HepG2 (cell line): Measurements from ENCODE around the gene NFATC3. TPM values are rescaled to one million over a fixed set of nuclear protein-coding genes. Genes with fewer than 3 reads are reported as not detected.

Source experiments
- ATAC-seq: fragments of 200-7000 bp; cut with Tn5 transposase; 3 replicates; pipeline ENCODE4 v1.9.1; 2020; ENCODE audit warnings: mild to moderate bottlenecking, moderate library complexity
- BruUV-seq: library from RNA; stranded (reverse); fragments of 400-500 nt; replicated peaks from 2 replicates; lab custom pipeline; 2021; lab: Mats Ljungman, UMichigan
- CTCF ChIA-PET: fragments of 300-600 bp; formaldehyde crosslinking; extraction: SDS; loops from one replicate; lab custom pipeline; 2021; ENCODE audit warnings: low total read pairs, inconsistent platforms, low intra/inter-chr PET ratio; lab: Yijun Ruan, JAX
- POLR2A ChIA-PET: fragments of 350-600 bp; sonication (Branson Sonifier 250); formaldehyde crosslinking; loops from one replicate; lab custom pipeline; 2020; ENCODE audit warnings: antibody characterized with exemption, inconsistent platforms; lab: Yijun Ruan, JAX
- DNase-seq: peaks from one replicate; pipeline ENCODE4 v3.0.0-alpha.2; 2015; ENCODE audit warnings: low spot score
- FAIRE-seq: peaks from 3 replicates; lab custom pipeline; 2011; peaks lifted over from hg19 to GRCh38; lab: Jason Lieb, UNC
- H2AFZ ChIP-seq: one replicate; pipeline ENCODE4 v1.6.1; 2011; ENCODE audit warnings: low read length, inconsistent platforms
- H3K27ac ChIP-seq: fragments of 300-600 bp; 3 replicates; pipeline ENCODE4 v1.8.0; 2011; ENCODE audit warnings: mixed run types, mild to moderate bottlenecking, mixed read lengths, low read length, inconsistent platforms; ENCODE audit not compliant: insufficient read depth; ENCODE audit errors: extremely low read length
- H3K27me3 ChIP-seq, 2 experiments: fragments of 200-600 bp in 1 of 2; 2 replicates in 1 of 2; 3 replicates in 1 of 2; pipeline versions ENCODE4 v1.6.0 to v1.8.0; 2011; ENCODE audit warnings: low read length in 2 of 2, mild to moderate bottlenecking in 2 of 2, moderate library complexity in 2 of 2, inconsistent platforms in 1 of 2; ENCODE audit not compliant: insufficient read depth in 2 of 2, control insufficient read depth in 1 of 2
- H3K36me3 ChIP-seq, 2 experiments: fragments of 200-600 bp in 1 of 2; replicated peaks in 1 of 2; 2 replicates in 1 of 2; 3 replicates in 1 of 2; pipeline versions ENCODE4 v1.5.1 to v1.8.0; 2011; ENCODE audit warnings: low read length in 2 of 2, inconsistent platforms in 1 of 2; ENCODE audit not compliant: insufficient read depth in 2 of 2, control insufficient read depth in 1 of 2
- H3K4me1 ChIP-seq: 2 replicates; pipeline ENCODE4 v1.5.1; 2012; ENCODE audit warnings: low read length, inconsistent platforms; ENCODE audit not compliant: insufficient read depth
- H3K4me2 ChIP-seq: 2 replicates; pipeline ENCODE4 v1.6.0; 2011; ENCODE audit warnings: low read depth, low read length, inconsistent platforms
- H3K4me3 ChIP-seq, 3 experiments: fragments of 200-600 bp in 1 of 3; sonication (generic), shearing (Covaris generic) in 1 of 3; replicated peaks in 1 of 3; 2 replicates each; pipeline ENCODE4 v1.5.1; 2011 to 2016; ENCODE audit warnings: low read length in 3 of 3, inconsistent platforms in 2 of 3, low read depth in 2 of 3, mild to moderate bottlenecking in 2 of 3, control low read depth in 1 of 3, mixed read lengths in 1 of 3; ENCODE audit not compliant: insufficient read depth in 1 of 3
- H3K79me2 ChIP-seq: one replicate; pipeline ENCODE4 v1.6.1; 2011; ENCODE audit warnings: low read length, inconsistent platforms; ENCODE audit not compliant: insufficient read depth
- H3K9ac ChIP-seq: 2 replicates; pipeline ENCODE4 v1.6.0; 2011; ENCODE audit warnings: mild to moderate bottlenecking, low read depth, low read length, inconsistent platforms; ENCODE audit not compliant: insufficient read depth
- H3K9me3 ChIP-seq: 2 replicates; pipeline ENCODE4 v1.5.1; 2012; ENCODE audit warnings: mild to moderate bottlenecking, low read length
- H4K20me1 ChIP-seq: 2 replicates; pipeline ENCODE4 v1.6.0; 2011; ENCODE audit warnings: inconsistent platforms, mild to moderate bottlenecking, low read length, moderate library complexity; ENCODE audit not compliant: insufficient read depth
- AKAP8 ChIP-seq: sonication (generic); formaldehyde crosslinking; IDR thresholded peaks from 2 replicates; pipeline ENCODE4 v1.5.1; 2020; ENCODE audit warnings: mild to moderate bottlenecking, missing genetic modification reagents
- EP300 ChIP-seq, 3 experiments: sonication (generic) in 1 of 3; formaldehyde crosslinking in 1 of 3; IDR thresholded peaks; 2 replicates each; pipeline versions ENCODE4 v1.5.1 to v1.6.1; 2011 to 2020; ENCODE audit warnings: low read depth in 2 of 3, low read length in 2 of 3, borderline replicate concordance in 1 of 3, improper control_type of control experiment in 1 of 3, mild to moderate bottlenecking in 1 of 3, missing genetic modification reagents in 1 of 3, moderate library complexity in 1 of 3
- GZF1 ChIP-seq: sonication (generic); formaldehyde crosslinking; IDR thresholded peaks from 2 replicates; pipeline ENCODE4 v1.5.1; 2020; ENCODE audit warnings: mild to moderate bottlenecking, missing genetic modification reagents
- RAD51 ChIP-seq: fragments of 450-650 bp; IDR thresholded peaks from 2 replicates; pipeline ENCODE4 v1.6.1; 2016; ENCODE audit warnings: borderline replicate concordance
- RBAK ChIP-seq: sonication (generic); formaldehyde crosslinking; IDR thresholded peaks from 2 replicates; pipeline ENCODE4 v1.5.1; 2020; ENCODE audit warnings: mild to moderate bottlenecking, missing genetic modification reagents
- RCOR2 ChIP-seq: IDR thresholded peaks from 2 replicates; pipeline ENCODE4 v1.6.1; 2016; ENCODE audit warnings: missing biosample characterization, missing genetic modification reagents
- SETDB1 ChIP-seq: sonication (generic); formaldehyde crosslinking; IDR thresholded peaks from 2 replicates; pipeline ENCODE4 v1.5.1; 2020; ENCODE audit warnings: missing genetic modification reagents, mild to moderate bottlenecking, borderline replicate concordance
- XBP1 ChIP-seq: sonication (generic); formaldehyde crosslinking; IDR thresholded peaks from 2 replicates; pipeline ENCODE4 v1.5.0; 2020; ENCODE audit warnings: missing genetic modification reagents
- ZFP62 ChIP-seq: sonication (generic); formaldehyde crosslinking; IDR thresholded peaks from 2 replicates; pipeline ENCODE4 v1.4.0; 2020; ENCODE audit warnings: missing genetic modification reagents
- ZFP82 ChIP-seq: sonication (generic); formaldehyde crosslinking; IDR thresholded peaks from 2 replicates; pipeline ENCODE4 v1.5.1; 2020; ENCODE audit warnings: mild to moderate bottlenecking, missing genetic modification reagents, borderline replicate concordance
- ZNF326 ChIP-seq: sonication (generic); formaldehyde crosslinking; IDR thresholded peaks from 2 replicates; pipeline ENCODE4 v1.4.0; 2020; ENCODE audit warnings: missing genetic modification reagents, borderline replicate concordance
- ZNF432 ChIP-seq: sonication (generic); formaldehyde crosslinking; IDR thresholded peaks from 2 replicates; pipeline ENCODE4 v1.5.0; 2020; ENCODE audit warnings: missing genetic modification reagents, mild to moderate bottlenecking, borderline replicate concordance
- WGBS: methylation state at CpG from one replicate; pipeline ENCODE4 v1.1.6; 2017; ENCODE audit warnings: low lambda C conversion rate; 5-methylcytosine and 5-hydroxymethylcytosine counted together
- in situ Hi-C: cut with HindIII; loops from 2 replicates; pipeline ENCODE4 v1.10.0; 2017; ENCODE audit warnings: low pct_unique_long_range_greater_than_20kb; ENCODE audit not compliant: extremely low pct_ligation_motif_present
- intact Hi-C: fragments of 100-400 bp; cut with micrococcal nuclease; formaldehyde crosslinking; loops from one replicate; pipeline ENCODE4 v1.10.0; 2022; ENCODE audit not compliant: unreplicated experiment
- polyA plus RNA-seq, 8 experiments: library from polyadenylated mRNA; depleted of rRNA in 3 of 8; stranded (reverse) in 7 of 8; unstranded in 1 of 8; fragments of >200 nt; fragmentation: Illumina TruSeq in 4 of 8; extraction: Trizol in 4 of 8; gene quantifications; 2 replicates each; pipeline versions ENCODE4 v1.2.1 to v1.2.3, GENCODE V29; 2011 to 2016; ENCODE audit warnings: low read depth in 4 of 8, missing spikeins in 1 of 8, mixed read lengths in 1 of 8; ENCODE audit not compliant: insufficient read depth in 1 of 8
- total RNA-seq, 5 experiments: library from RNA; depleted of rRNA; stranded (reverse); fragments of >200 nt; fragmentation: Illumina TruSeq; extraction: Trizol; gene quantifications; 2 replicates each; pipeline ENCODE4 v1.2.3, GENCODE V29; 2016; ENCODE audit warnings: low read depth in 1 of 5
- TF ChIP-seq, protein P1 (sequence below): sonication (generic); formaldehyde crosslinking; IDR thresholded peaks from 2 replicates; pipeline ENCODE4 v1.4.0; 2020; ENCODE audit warnings: low read depth, missing genetic modification reagents
- TF ChIP-seq, protein P2 (sequence below): sonication (generic); formaldehyde crosslinking; IDR thresholded peaks from 2 replicates; pipeline ENCODE4 v1.8.1; 2023; ENCODE audit warnings: mild to moderate bottlenecking, missing genetic modification reagents, borderline replicate concordance
- TF ChIP-seq, protein P3 (sequence below): fragments of 450-650 bp; IDR thresholded peaks from 2 replicates; pipeline ENCODE4 v1.6.1; 2017
- TF ChIP-seq, protein P4 (sequence below): IDR thresholded peaks from 2 replicates; pipeline ENCODE4 v1.6.1; 2016; ENCODE audit warnings: missing biosample characterization, missing genetic modification reagents, low read depth
- TF ChIP-seq, protein P5 (sequence below): IDR thresholded peaks from 2 replicates; pipeline ENCODE4 v1.6.1; 2016

The NFATC3 gene
- total and polyA plus RNA-seq, 2 of the 13 experiments (the other 11 are each of a cell fraction or from before 2014, with no cell fraction given): 52.6 to 62.7 TPM

DNA sequence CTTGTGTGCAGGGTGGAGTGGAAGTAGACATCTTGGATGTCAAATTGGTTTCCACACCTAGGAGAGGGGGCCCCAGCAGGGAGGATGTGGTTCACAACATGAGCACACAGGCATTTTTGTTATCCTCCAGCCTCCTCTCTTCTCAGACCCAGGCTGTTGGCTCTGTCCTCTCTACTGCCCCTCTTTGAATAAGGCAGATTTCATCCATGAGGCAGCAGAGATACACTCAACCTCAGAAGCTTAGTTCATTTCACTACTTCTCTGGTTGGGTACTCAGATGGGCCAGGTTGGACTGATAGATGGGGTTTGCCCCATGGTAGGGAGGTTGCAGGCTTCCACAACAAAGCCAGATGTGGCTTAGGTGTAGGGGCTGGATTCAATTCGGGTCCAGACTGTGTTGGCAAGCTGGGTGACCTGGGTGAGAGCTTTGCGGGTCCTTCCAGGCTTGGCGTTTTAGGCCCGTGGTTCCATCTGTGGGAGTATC, 22.2 kb upstream of the NFATC3 start:
- no peak overlapping the region for H3K4me3 ChIP-seq
- H3K9me3 ChIP-seq: no peaks in the 10 kb centered on the region
- ATAC-seq: no peak
- H4K20me1 ChIP-seq: no peaks in the 10 kb centered on the region
- H3K79me2 ChIP-seq: no peaks in the 10 kb centered on the region
- in situ Hi-C loops (no loop called here), intact Hi-C loops (loop anchor here (10.0 kb wide), 1 partner anchor 248 kb away; no protein-coding TSS in a partner anchor)
- WGBS: 100% methylated on average over 4 of the region's 4 CpGs
- H3K27ac ChIP-seq: no peak overlapping the region
- no peak overlapping the region for H2AFZ ChIP-seq
- H3K9ac ChIP-seq: no peak overlapping the region
- H3K4me2 ChIP-seq: no peak overlapping the region
- peaks cover 27 to 34% of the 10 kb centered on the region in 2 experiments for H3K36me3 ChIP-seq
- CTCF ChIA-PET: interaction anchor here (2.3 kb wide), 1 partner anchor 70 kb away, joined by 14 read pairs; no protein-coding TSS in a partner anchor
- no TSS peak for BruUV-seq
- no peaks in the 10 kb centered on the region for H3K27me3 ChIP-seq
- TF ChIP-seq, protein P1, sequence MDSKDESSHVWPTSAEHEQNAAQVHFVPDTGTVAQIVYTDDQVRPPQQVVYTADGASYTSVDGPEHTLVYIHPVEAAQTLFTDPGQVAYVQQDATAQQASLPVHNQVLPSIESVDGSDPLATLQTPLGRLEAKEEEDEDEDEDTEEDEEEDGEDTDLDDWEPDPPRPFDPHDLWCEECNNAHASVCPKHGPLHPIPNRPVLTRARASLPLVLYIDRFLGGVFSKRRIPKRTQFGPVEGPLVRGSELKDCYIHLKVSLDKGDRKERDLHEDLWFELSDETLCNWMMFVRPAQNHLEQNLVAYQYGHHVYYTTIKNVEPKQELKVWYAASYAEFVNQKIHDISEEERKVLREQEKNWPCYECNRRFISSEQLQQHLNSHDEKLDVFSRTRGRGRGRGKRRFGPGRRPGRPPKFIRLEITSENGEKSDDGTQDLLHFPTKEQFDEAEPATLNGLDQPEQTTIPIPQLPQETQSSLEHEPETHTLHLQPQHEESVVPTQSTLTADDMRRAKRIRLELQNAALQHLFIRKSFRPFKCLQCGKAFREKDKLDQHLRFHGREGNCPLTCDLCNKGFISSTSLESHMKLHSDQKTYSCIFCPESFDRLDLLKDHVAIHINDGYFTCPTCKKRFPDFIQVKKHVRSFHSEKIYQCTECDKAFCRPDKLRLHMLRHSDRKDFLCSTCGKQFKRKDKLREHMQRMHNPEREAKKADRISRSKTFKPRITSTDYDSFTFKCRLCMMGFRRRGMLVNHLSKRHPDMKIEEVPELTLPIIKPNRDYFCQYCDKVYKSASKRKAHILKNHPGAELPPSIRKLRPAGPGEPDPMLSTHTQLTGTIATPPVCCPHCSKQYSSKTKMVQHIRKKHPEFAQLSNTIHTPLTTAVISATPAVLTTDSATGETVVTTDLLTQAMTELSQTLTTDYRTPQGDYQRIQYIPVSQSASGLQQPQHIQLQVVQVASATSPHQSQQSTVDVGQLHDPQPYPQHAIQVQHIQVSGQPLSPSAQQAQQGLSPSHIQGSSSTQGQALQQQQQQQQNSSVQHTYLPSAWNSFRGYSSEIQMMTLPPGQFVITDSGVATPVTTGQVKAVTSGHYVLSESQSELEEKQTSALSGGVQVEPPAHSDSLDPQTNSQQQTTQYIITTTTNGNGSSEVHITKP: no peak
- TF ChIP-seq GZF1 (CRISPR knock-in tag): no peak
- TF ChIP-seq SETDB1: no peak
- no peak for TF ChIP-seq ZFP82
- TF ChIP-seq, protein P2, sequence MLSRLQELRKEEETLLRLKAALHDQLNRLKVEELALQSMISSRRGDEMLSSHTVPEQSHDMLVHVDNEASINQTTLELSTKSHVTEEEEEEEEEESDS: no peak
- TF ChIP-seq, protein P3, sequence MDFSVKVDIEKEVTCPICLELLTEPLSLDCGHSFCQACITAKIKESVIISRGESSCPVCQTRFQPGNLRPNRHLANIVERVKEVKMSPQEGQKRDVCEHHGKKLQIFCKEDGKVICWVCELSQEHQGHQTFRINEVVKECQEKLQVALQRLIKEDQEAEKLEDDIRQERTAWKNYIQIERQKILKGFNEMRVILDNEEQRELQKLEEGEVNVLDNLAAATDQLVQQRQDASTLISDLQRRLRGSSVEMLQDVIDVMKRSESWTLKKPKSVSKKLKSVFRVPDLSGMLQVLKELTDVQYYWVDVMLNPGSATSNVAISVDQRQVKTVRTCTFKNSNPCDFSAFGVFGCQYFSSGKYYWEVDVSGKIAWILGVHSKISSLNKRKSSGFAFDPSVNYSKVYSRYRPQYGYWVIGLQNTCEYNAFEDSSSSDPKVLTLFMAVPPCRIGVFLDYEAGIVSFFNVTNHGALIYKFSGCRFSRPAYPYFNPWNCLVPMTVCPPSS: no peak
- TF ChIP-seq RBAK (CRISPR knock-in tag): no peak
- no peak for TF ChIP-seq EP300 (IDR thresholded peaks at IDR 0.05; ENCODE audit: low read depth in 2 of 2, low read length in 2 of 2)
- no peak for TF ChIP-seq EP300 (CRISPR knock-in tag; IDR thresholded peaks at IDR 0.05; ENCODE audit: borderline replicate concordance)
- no peak for TF ChIP-seq ZNF326
- TF ChIP-seq, protein P4, sequence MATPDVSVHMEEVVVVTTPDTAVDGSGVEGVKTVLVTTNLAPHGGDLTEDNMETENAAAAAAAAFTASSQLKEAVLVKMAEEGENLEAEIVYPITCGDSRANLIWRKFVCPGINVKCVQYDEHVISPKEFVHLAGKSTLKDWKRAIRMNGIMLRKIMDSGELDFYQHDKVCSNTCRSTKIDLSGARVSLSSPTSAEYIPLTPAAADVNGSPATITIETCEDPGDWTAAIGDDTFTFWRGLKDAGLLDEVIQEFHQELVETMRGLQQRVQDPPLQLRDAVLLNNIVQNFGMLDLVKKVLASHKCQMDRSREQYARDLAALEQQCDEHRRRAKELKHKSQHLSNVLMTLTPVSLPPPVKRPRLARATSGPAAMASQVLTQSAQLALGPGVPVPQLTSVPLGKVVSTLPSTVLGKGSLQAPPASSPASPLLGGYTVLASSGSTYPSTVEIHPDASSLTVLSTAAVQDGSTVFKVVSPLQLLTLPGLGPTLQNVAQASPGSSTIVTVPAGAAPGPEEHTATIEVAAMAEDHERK (CRISPR knock-in tag): no peak
- no peak for TF ChIP-seq XBP1 (CRISPR knock-in tag)
- TF ChIP-seq ZFP62 (CRISPR knock-in tag): no peak
- TF ChIP-seq AKAP8 (CRISPR knock-in tag): no peak
- no peak for TF ChIP-seq RAD51
- no peak for TF ChIP-seq ZNF432
- TF ChIP-seq, protein P5, sequence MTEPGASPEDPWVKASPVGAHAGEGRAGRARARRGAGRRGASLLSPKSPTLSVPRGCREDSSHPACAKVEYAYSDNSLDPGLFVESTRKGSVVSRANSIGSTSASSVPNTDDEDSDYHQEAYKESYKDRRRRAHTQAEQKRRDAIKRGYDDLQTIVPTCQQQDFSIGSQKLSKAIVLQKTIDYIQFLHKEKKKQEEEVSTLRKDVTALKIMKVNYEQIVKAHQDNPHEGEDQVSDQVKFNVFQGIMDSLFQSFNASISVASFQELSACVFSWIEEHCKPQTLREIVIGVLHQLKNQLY (CRISPR knock-in tag): no peak
- TF ChIP-seq RCOR2 (CRISPR knock-in tag): no peak
- no peak for FAIRE-seq
- H3K4me1 ChIP-seq: no peaks in the 10 kb centered on the region
- POLR2A ChIA-PET: interaction anchor here (4.3 kb wide), 1 partner anchor 17 kb away, joined by 11 read pairs; no protein-coding TSS in a partner anchor
- DNase-seq: no peak
